Loucy (cell line): ENCODE data around the gene STRIP2.

ENCODE experiments used
- H2AFZ ChIP-seq: fragments of 200-600 bp; sonication (generic); 2 replicates; pipeline ENCODE4 v1.6.0; 2016; ENCODE audit warnings: antibody characterized with exemption, mild to moderate bottlenecking, low read length, moderate library complexity
- H3F3A ChIP-seq: fragments of 200-600 bp; 2 replicates; pipeline ENCODE4 v1.6.0; 2016; ENCODE audit warnings: antibody characterized with exemption, low read depth, mild to moderate bottlenecking
- H3K27me3 ChIP-seq: fragments of 200-600 bp; sonication (generic); 2 replicates; pipeline ENCODE4 v1.6.1; 2014; ENCODE audit warnings: low read length, mild to moderate bottlenecking; ENCODE audit not compliant: insufficient read depth, poor library complexity, severe bottlenecking
- H3K36me3 ChIP-seq: fragments of 200-600 bp; sonication (generic); 2 replicates; pipeline ENCODE4 v1.6.1; 2016; ENCODE audit warnings: low read length; ENCODE audit not compliant: insufficient read depth
- H3K4me1 ChIP-seq: fragments of 200-600 bp; sonication (generic); 2 replicates; pipeline ENCODE4 v1.5.1; 2014; ENCODE audit warnings: low read length, mild to moderate bottlenecking; ENCODE audit not compliant: insufficient read depth, poor library complexity, severe bottlenecking
- H3K4me2 ChIP-seq: fragments of 200-600 bp; sonication (generic); 2 replicates; pipeline ENCODE4 v1.6.0; 2014; ENCODE audit warnings: antibody characterized with exemption, low read length, low read depth, mild to moderate bottlenecking; ENCODE audit not compliant: poor library complexity, severe bottlenecking
- H3K4me3 ChIP-seq: fragments of 200-600 bp; sonication (generic); 2 replicates; pipeline ENCODE4 v1.5.1; 2014; ENCODE audit warnings: low read length, mild to moderate bottlenecking, mixed read lengths; ENCODE audit not compliant: poor library complexity, severe bottlenecking
- H3K79me2 ChIP-seq: fragments of 200-600 bp; sonication (generic); 2 replicates; pipeline ENCODE4 v1.6.1; 2014; ENCODE audit warnings: low read length; ENCODE audit not compliant: insufficient read depth
- H3K9ac ChIP-seq: fragments of 200-600 bp; sonication (generic); 2 replicates; pipeline ENCODE4 v1.6.0; 2014; ENCODE audit warnings: mild to moderate bottlenecking, low read depth, low read length, moderate library complexity; ENCODE audit not compliant: poor library complexity, severe bottlenecking
- H3K9me2 ChIP-seq: fragments of 200-600 bp; sonication (generic); replicated peaks from 2 replicates; pipeline ENCODE4 v1.6.1; 2016; ENCODE audit warnings: low read depth, low read length, mixed read lengths
- H3K9me3 ChIP-seq: fragments of 200-600 bp; sonication (generic); 2 replicates; pipeline ENCODE4 v1.6.1; 2014; ENCODE audit warnings: mild to moderate bottlenecking, antibody characterized with exemption, low read length, low read depth; ENCODE audit not compliant: insufficient read depth
- H4K20me1 ChIP-seq: fragments of 200-600 bp; sonication (generic); 2 replicates; pipeline ENCODE4 v1.6.0; 2014; ENCODE audit warnings: antibody characterized with exemption, low read length, mild to moderate bottlenecking; ENCODE audit not compliant: insufficient read depth, poor library complexity, severe bottlenecking
- EZH2phosphoT487 ChIP-seq: fragments of 200-600 bp; IDR thresholded peaks from 2 replicates; pipeline ENCODE4 v1.6.1; 2018; ENCODE audit warnings: antibody characterized with exemption, mild to moderate bottlenecking, moderate library complexity, borderline replicate concordance
- TF ChIP-seq, protein P1 (sequence below): fragments of 200-600 bp; sonication (generic); conservative IDR thresholded peaks from 2 replicates; pipeline ENCODE4 v1.5.1; 2014; ENCODE audit warnings: mild to moderate bottlenecking, antibody characterized with exemption, low read length

Gene STRIP2

GRCh38 chr7:129386506-129386905, 47.7 kb upstream of the STRIP2 start:
- Histone ChIP-seq H3K27me3 (no peaks in the 10 kb centered on the region), H3K9ac (no peak overlapping the region), H3K36me3 (no peaks in the 10 kb centered on the region), H3K9me2 (no peaks in the 10 kb centered on the region), H2AFZ (no peak overlapping the region), H3K4me1 (peaks cover 4% of the 10 kb centered on the region), H4K20me1 (no peaks in the 10 kb centered on the region), H3K4me2 (no peak overlapping the region), H3K4me3 (no peak overlapping the region), H3K9me3 (no peaks in the 10 kb centered on the region), H3K79me2 (no peaks in the 10 kb centered on the region), H3F3A (no peaks in the 10 kb centered on the region)
- TF ChIP-seq, protein P1, sequence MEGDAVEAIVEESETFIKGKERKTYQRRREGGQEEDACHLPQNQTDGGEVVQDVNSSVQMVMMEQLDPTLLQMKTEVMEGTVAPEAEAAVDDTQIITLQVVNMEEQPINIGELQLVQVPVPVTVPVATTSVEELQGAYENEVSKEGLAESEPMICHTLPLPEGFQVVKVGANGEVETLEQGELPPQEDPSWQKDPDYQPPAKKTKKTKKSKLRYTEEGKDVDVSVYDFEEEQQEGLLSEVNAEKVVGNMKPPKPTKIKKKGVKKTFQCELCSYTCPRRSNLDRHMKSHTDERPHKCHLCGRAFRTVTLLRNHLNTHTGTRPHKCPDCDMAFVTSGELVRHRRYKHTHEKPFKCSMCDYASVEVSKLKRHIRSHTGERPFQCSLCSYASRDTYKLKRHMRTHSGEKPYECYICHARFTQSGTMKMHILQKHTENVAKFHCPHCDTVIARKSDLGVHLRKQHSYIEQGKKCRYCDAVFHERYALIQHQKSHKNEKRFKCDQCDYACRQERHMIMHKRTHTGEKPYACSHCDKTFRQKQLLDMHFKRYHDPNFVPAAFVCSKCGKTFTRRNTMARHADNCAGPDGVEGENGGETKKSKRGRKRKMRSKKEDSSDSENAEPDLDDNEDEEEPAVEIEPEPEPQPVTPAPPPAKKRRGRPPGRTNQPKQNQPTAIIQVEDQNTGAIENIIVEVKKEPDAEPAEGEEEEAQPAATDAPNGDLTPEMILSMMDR, result no peak
- TF ChIP-seq EZH2phosphoT487, result no peak

DNA sequence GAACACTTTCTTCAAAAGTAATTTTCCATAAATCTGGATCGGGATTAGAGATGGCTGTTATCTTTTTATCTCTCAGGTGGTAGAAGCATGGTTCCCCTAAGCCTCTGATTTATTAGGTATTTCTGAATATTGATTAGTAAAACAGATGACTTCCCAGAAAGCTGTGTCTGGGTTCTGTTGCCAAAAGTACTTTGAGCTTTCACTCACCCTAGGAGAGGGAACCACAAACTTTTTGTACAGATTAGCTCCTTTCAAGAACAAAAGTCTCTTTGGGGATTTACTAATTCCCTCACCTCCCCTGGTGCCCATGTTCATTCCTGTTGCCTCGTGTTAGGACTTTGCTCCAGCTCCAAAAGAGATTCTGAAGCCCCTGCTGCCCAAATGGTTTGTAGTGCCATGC, 46.7 kb upstream of the STRIP2 start:
- H3K79me2 ChIP-seq, result no peaks in the 10 kb centered on the region
- H3K36me3 ChIP-seq, result no peaks in the 10 kb centered on the region
- H3K4me1 ChIP-seq, result no peaks in the 10 kb centered on the region
- no peak overlapping the region for H3K4me2 ChIP-seq
- no peak overlapping the region for H2AFZ ChIP-seq
- H3K9ac ChIP-seq, result no peak overlapping the region
- H4K20me1 ChIP-seq, result no peaks in the 10 kb centered on the region
- no peaks in the 10 kb centered on the region for H3K27me3 ChIP-seq
- no peaks in the 10 kb centered on the region for H3F3A ChIP-seq
- H3K4me3 ChIP-seq, result no peak overlapping the region
- no peaks in the 10 kb centered on the region for H3K9me2 ChIP-seq
- TF ChIP-seq, protein P1, result no peak
- no peak for TF ChIP-seq EZH2phosphoT487
- H3K9me3 ChIP-seq, result no peaks in the 10 kb centered on the region

DNA sequence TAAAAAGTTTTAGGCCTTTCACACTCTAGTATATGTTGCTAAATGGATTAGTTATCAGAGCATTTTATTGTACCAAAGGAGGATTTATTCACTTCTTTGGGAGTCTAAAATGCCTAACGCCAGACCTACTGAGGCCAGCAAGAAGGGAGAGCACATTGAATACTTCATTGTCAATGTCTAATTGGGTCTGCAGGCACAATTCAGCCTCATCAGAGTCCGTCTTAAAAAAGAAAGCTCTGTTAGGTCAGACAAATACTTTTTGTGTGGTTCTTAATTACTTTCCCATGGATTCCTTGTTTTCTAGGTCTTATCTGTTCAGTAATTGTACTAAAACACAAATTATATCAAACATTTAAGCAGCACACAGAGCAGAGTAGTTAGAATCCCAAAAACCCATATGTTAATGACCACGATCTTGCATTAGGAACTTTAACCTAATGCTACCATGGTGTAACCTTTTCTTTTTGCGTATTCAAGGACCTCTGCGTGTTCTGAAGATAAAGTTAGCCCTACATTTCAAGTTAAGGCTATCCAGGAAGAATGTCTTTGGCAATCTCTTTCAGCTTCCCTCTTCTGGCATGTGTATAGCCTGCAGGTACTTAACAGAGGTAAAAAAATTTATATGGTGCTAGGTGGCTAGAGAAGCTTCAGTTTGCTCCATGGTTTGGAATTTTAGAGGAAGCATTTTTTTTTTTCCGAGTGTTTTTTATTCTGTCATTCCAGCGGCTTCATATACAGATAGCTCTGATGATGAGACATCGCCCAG, 45.7 kb upstream of the STRIP2 start:
- no peak overlapping the region for H3K4me2 ChIP-seq
- H4K20me1 ChIP-seq, result no peaks in the 10 kb centered on the region
- H3K9me2 ChIP-seq, result no peaks in the 10 kb centered on the region
- no peaks in the 10 kb centered on the region for H3K9me3 ChIP-seq
- no peaks in the 10 kb centered on the region for H3K4me1 ChIP-seq
- H3F3A ChIP-seq, result no peaks in the 10 kb centered on the region
- no peak overlapping the region for H2AFZ ChIP-seq
- H3K79me2 ChIP-seq, result no peaks in the 10 kb centered on the region
- TF ChIP-seq, protein P1, result no peak
- no peak for TF ChIP-seq EZH2phosphoT487
- H3K27me3 ChIP-seq, result no peaks in the 10 kb centered on the region
- no peak overlapping the region for H3K9ac ChIP-seq
- no peak overlapping the region for H3K4me3 ChIP-seq
- no peaks in the 10 kb centered on the region for H3K36me3 ChIP-seq
